Left ventricle myocardium superior (tissue), 1 donor: ENCODE results near the gene PTPRG. TPM values are rescaled to one million over a fixed set of nuclear protein-coding genes. Genes with fewer than 3 reads are reported as not detected.

ENCODE experiments used
- ATAC-seq: fragments of 200-7000 bp; cut with Tn5 transposase; one replicate; pipeline ENCODE4 v1.9.1; 2020; ENCODE audit warnings: mild to moderate bottlenecking, moderate library complexity
- DNase-seq: peaks from one replicate; pipeline ENCODE4 v3.0.0-alpha.2; 2020
- intact Hi-C: fragments of 100-400 bp; cut with micrococcal nuclease; formaldehyde crosslinking; loops from one replicate; pipeline ENCODE4 v1.11.0; 2022
- total RNA-seq: library from RNA; stranded (reverse); fragmentation: NEBNext Ultra II Directional; extraction: Animal tissue kit (Norgen Biotek cat#: 25700); gene quantifications from one replicate; pipeline ENCODE4 v1.2.1, GENCODE V29; 2021
- donor health status: DM: no; HTN: yes; CAD: no; lungs with severe emphysema.

Gene PTPRG
- total RNA-seq, 1 donor from 2014 or later: 30.4 TPM

DNA sequence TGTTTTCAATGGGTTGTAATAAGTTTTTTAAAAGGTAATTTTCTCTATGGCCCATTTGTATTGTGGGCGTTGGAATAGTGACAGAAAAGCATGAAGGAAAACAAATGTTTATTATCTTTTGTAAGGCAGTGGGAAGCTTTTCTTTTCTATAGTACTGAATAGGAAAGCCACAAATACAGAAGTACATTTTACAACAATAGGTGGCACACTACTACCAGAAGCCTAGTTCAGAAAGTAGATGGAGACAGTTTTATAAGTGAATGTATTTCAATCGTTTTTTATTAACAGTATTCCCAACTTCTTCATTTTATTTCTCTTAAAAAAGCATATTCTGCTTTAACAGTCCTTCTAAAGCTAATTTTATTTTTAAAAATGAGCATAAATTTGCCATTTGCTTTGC is 296.7 kb downstream of the PTPRG start:
- DNase-seq (no peak), ATAC-seq (peak; percentile 47)
- intact Hi-C loops: loop anchor here (5.0 to 10.0 kb wide), 3 partner anchors 274 to 329 kb away; partner anchors contain the start of gene PTPRG

DNA sequence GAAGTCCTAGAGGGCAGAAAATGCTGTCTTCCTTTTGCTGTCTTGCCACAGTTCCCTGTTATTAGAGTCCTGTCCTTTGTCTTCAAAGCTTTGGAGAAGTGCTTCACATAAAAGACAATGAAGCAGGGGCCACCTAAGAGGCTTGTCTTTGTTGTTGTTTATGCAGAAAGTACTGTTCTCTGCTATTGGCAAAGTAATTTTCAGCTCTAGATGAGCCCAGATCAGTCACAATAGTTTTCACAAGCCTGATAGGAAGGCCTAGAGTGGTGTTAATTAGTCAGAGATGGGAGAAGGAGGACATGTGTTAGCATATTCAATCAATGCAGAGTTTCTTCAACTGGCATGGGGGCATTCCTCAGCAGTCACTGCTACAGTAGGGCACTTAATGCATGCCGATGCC is 300.0 kb downstream of the PTPRG start:
- no peak for DNase-seq
- ATAC-seq: no peak
- intact Hi-C loops: no loop called here

DNA sequence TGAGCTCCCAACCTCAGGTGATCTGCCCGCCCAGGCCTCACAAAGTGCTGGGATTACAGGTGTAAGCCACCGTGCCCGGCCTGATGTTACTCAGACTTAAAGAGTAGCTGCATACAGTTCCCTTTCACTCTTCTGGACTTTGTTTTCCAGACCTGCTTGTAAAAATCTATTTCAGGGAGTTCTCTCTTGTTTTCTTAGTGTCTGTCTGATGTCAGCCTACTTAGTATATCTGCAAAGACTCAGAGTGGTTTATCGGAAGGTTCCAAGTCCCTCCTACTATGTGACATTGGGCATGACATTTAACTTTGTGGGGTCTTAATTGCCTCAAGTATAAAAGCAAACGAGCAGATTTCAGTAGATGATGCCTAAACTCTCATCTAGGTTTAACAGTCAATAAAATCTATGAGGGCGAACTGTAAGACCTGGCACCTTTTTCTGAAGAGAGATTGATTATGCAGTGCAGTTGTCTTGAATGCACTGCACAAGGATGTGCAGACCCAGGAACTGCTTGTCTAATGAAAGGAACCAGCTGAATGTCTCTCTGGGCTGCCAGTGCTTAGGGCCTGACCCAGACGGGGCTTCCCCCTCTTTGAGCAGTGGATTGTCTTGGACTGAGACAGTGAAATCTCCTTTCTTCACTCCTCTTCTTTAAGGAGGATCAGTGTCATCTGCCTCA is 301.4 kb downstream of the PTPRG start:
- ATAC-seq (peak; percentile 63), DNase-seq (no peak)
- intact Hi-C loops: no loop called here

DNA sequence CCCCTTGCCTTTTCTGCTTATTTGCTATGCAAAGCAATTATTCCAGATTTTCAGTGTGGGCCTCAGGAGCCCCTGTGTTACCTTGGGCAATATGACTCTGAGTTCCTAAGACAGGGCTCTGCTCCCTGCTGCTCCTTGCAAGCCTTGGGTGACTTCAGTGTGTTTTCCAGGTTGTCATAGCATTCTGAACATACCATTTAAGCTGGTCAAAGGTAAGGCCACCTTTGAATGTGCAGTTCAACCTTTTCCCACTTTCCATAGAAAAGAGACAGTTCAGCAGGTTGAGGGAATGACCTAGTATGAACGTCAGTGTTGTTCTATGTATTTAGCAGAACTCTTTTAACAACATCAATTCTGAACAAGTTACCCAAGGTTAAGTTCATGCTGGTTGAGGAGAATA is 302.2 kb downstream of the PTPRG start:
- ATAC-seq: no peak
- DNase-seq: no peak
- intact Hi-C loops: no loop called here

DNA sequence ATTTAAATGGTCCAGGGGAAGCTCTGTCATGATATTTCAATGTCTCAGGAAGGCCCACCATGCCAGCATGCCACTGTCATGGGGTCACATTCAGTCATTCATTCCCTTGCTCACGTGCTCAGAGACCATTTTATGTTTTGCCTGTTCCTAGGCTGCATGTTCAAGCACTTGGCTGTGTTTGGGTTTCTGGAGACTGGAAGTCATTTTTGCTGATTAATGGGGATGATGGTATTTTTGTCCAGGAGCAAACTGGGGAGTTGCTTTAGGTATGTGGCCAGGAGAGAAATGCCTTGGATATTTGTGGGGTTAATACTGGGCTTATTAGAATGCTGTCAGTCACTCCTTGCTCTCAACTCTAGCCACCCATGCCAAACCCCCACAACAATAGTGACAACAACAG is 303.5 kb downstream of the PTPRG start:
- DNase-seq: no peak
- no peak for ATAC-seq
- intact Hi-C loops: no loop called here

DNA sequence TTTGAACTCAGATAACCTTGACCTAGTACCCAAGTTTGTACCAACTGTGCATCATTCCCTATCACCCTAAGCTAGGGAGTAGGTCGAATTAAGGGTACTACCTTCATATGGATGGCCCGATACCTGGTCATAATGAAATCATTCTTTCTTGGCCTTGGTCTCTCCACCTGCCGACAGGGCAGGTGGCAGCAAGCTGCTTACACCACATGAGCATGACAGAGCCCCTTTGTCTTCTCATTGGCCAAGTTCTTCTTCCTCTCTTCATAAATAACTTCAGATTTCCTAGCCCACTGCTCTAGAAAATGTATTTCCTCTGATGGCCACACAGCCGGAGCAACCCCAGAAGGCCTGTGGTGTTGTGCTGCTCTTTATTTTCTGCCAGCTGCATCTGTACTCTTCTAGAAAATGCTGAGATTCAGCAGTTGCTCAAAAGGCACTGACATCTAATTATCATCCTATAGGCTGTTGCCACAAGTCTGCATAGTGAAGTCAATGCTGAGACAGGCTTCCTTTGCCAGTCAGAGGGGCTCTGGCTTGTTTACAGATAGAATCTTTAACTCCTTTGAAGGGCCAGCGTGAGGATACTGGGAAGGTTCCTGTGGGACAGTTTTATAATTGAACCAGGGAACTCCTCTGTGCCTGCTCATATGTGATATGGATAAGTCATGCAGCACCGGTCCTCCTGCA is 304.2 kb downstream of the PTPRG start:
- no peak for ATAC-seq
- intact Hi-C loops: no loop called here
- no peak for DNase-seq

DNA sequence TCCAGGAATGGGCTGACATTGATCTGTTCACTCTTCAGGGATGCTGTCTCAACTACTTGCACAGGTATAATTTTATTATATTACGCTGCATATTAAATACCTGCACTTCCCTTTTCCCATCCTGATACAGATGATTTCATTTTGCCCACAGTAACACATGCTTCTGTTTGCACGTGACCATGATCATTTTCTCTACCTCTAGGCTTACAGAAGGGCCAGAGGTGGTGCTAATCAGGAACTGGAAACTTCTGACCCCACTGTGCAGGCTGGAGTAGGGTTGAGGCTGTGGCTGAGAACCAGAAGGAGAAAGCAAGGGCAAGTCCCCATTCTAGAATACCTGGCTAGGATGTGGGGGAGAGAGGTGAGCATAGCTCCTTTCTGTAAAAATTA is 304.8 kb downstream of the PTPRG start:
- ATAC-seq (no peak), DNase-seq (no peak)
- intact Hi-C loops: no loop called here

DNA sequence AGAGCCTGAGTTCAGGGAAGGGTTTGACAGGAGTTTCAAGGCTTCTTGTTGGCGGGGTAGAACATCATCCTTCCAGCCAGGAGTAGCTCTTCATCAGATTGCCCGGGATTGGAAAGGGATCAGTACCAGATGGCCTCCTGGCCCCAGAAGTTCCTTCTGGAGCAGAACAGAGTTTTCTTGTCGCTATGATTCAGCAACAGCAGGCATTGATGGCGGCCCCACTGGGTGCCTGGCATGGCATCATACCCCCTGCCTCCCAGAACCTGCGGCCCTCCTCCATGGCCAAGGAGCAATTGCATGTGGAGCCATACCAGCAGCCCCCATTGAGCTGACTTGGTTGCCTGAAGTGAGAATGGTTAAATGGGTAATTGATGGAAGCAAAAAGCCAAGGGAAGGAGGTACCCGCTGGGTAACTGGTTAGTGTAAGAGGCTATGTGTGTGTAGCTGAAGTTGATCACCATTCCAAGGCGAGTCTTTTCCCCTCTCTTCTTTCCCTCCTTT is 305.6 kb downstream of the PTPRG start:
- intact Hi-C loops: no loop called here
- no peak for ATAC-seq
- no peak for DNase-seq

DNA sequence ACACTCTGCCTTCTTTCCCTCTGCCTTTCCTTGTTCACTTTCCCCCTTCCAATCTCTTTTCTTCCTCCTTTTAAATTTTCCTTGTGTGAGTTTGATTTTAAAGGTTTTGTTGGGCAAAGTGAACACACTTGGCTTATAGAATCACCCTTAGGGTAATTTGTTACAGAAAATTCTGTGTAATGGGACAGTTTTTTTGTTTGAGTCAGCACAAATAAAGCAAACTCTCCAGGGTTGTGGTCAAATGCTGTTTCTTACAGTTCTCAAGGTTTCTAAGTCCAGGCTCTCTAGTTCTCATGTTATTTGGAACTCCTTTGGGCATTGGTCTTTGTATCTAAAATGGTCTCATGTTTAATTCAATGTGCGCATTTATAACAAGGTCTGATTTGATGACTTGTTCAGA is 307.1 kb downstream of the PTPRG start:
- ATAC-seq (no peak), DNase-seq (no peak)
- intact Hi-C loops: no loop called here

DNA sequence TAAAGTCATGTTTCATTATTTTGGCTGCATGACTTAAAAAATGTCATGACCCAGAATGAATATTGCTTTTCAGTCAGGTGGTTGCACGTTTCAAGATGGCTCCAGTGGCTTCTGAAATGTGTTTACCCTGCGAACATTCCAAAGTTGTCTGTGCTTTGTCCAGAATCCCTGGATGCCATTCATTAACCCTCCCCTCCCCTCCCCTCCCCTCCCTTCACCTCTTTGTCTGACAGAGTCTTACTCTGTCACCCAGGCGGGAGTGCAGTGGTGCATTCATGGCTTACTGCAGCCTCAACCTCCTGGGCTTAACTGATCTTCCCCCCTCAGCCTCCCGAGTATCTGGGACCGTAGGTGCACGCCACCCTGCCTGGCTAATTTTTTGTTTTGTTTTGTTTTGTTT is 308.0 kb downstream of the PTPRG start:
- DNase-seq (no peak), ATAC-seq (no peak)
- intact Hi-C loops: no loop called here

DNA sequence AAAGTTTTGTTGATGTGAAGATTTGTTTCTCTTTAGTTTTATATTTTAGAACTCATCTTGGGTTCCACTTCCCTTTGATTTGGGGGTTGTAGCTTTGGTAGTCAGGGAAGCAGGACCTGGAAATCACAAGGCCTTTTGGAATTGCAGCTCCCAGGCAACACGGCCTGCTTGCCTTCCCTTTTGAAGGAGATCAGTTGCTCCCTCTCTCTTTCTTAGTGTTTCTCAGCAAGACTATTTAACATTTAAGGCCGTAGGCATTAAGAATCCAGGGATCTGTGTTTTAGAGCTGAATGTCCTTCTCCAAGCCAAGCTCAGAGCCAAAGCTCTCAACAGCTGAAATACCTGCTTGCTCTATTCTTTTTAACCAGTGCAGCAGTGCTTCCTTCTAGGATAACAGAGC is 310.3 kb downstream of the PTPRG start:
- intact Hi-C loops: loop anchor here (10.0 kb wide), 1 partner anchor 53 kb away; no protein-coding TSS in a partner anchor
- ATAC-seq: no peak

DNA sequence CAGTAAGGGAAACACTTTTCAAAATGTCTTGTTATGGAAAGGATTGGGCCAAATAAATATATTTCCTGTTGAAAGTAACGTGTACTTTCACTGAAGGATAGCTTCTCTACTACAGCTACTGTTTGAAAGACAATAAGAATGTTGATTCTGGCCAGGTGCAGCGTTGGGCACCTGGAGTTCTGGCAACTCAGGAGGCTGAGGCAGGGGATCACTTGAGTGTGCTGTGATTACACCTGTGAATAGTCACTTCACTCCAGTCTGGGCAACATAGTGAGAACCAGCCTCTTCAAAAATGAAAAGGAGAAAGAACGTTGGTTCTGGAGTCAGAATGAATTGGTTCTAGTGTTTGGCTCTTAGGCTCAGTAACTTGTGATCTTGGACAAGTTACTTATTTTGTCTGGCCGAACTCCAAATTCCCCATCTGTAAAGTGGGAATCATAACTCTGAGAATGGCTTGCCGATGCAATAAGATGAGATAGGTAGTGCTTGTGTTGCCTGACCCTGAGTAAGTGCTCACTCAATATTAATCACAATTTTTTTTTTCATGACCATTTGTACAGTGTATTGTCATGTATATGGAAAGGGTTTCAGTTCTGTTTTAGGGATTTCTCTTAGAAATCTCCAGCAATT is 310.8 kb downstream of the PTPRG start:
- DNase-seq: no peak
- peak; percentile 64 for ATAC-seq
- intact Hi-C loops: loop anchor here (10.0 kb wide), 1 partner anchor 53 kb away; no protein-coding TSS in a partner anchor

More for the DNA sequence above, 310.3 kb downstream of the PTPRG start:
- DNase-seq: no peak

DNA sequence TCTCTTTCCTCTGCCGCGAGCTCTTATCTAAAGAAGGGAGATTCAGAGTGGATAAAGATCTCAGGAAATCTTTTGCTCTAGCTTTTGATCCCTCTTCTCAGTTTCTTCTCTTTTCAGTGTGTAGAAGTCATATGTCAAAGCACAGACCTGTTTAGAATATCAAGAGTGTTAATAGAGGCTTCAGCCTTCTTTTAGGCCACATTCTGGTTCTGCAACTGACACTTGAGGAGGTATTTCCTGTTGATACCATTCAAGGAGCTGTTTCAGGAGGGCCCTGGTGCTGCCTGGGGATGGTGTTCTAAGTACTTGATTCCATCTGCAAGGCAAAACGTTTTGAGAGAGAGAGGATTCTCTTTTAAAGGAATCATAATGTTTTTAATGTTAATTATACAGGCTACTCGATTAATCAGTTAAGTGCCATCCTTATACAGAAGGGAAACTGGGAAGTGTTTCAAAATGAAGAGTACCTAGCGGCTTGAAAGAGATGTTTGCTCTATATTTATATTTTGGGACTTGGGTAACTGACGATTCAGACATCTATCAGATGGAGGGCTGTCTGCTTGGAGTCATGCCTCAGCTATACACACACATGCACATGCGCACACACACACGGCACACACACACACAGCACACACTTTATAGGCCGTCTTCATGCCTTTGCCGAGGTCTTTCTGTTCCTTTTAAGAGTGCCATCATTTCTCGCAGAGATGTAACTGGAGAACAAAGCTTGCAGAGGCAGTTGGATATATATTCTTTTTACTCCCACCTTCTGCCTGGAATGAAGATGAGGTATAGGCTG is 313.9 kb downstream of the PTPRG start:
- ATAC-seq (peak; percentile 16), DNase-seq (no peak)
- intact Hi-C loops: loop anchor here (10.0 kb wide), 1 partner anchor 50 kb away; no protein-coding TSS in a partner anchor

DNA sequence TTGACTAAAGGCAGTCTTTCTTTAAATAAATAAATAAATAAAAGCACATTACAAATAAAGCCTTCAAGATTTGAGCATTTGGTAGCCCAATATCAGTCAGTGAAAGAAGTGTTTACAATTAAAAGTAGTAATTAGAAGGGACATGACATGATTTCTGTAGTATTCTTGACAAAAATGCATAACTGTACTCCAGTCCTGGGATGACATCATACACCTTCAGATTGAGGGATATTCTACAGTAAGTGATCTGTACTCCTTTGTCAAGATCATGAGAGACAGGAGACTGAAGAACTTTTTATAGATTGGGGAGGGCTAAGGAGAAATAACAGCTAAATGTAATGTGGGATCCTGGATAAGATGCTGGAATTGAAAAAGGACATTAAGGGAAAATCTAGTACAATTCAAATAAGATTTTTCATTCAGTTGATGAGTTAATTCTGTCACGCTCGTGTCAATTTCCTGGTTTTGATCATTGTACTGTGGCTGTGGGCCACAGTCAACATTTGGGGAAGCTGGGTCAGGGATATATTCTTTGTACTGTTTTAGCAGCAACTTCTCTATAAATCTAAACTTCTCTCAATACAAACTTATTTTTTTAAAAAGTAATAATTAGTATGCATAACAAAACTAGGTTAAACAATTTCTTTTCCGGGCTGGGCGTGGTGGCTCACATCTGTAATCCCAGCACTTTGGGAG is 314.8 kb downstream of the PTPRG start:
- no peak for ATAC-seq
- intact Hi-C loops: loop anchor here (10.0 kb wide), 1 partner anchor 49 kb away; no protein-coding TSS in a partner anchor
- DNase-seq: no peak

DNA sequence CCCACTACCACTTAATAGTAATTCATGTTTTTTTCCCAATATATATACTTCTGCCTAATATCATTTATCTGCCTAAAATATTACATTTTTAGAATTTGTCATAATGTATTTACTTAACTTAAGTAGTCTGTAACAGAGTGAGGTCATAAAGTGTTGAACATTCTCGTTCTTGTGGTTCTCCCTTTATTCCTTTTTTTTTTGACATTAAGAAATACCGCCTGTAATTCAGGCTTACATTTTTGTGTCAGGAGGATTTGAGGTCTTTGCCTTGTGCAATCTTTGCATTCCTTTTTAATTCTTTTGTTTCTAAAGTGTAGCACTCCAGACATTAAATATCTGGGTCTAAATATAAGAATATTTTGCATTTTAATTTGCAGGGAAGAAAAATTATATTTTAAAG is 315.4 kb downstream of the PTPRG start:
- DNase-seq: no peak
- ATAC-seq: no peak
- intact Hi-C loops: loop anchor here (10.0 kb wide), 1 partner anchor 48 kb away; no protein-coding TSS in a partner anchor

DNA sequence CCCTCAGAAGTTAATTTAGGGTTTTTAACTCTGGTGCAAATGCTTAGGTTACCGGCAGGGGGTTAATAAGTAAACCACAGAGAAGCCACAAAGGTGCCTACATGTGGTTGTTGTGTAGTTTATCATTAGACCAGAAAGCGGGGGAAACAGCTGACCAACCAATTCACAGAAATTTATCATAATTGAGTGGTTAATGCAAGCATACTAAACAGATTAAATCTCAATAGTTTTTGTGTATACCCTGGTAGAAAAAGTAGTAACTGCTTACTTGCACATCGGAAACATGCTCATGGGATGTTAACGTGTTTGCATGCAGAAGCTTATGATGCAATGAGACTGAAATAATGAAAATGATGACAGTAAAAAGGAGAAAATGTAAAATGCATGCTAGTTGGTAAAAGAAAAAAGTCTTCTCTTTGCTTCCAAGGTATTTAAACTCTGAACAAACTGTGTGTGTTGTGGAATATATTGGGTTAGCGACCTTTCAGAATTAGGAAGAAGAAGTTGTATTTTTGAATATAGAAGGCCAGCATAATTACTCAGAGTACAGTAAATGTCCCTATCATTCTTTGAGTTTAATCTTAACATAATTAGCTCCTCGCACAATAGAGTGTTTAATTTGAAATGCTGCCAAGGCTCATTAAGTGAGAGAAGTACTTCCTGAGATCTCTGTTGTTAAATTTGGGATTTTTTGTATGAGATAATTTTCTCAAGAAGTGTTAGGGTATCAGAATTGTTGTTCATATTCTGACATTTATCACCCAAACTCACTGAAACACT is 316.2 kb downstream of the PTPRG start:
- ATAC-seq (no peak), DNase-seq (no peak)
- intact Hi-C loops: loop anchor here (10.0 kb wide), 1 partner anchor 47 kb away; no protein-coding TSS in a partner anchor

DNA sequence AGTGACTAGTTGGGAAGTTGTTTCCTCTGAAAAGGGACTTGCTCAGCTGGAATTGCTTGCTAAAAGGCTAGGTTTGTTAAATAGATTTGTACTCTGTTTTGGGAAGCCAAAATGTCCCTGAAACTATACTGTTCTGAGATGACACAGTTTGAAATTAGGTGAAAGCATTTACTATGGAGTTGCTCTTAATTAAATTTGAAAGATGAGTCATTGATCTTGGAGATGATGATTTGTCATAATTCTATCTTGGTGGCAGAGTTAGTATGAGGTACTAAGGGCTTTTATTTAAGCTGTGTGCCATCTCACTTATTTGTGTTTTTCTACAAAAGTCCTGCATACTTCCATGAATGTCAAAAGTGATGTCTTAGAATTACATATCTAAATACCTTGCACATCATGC is 320.9 kb downstream of the PTPRG start:
- DNase-seq (no peak), ATAC-seq (no peak)
- intact Hi-C loops: no loop called here

DNA sequence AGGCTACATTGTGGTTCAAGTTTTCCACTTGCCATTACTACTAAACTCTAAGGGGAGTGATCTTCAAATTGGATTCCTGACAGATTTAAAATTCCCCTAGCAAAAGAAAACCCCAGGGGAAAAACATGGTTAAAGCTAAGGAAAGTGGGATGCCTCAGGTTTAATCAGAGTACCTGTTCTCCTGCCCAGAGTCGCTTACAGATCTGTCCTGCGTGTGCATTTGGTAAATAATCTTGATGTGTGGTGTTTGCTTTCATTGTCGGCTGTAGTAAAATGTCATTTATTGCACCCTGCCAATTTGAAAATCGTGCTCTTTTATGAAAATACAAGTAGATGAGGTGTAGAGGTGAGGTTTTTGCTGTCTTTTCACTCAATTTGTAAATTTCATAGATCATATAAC is 323.4 kb downstream of the PTPRG start:
- ATAC-seq: no peak
- no peak for DNase-seq
- intact Hi-C loops: no loop called here
